Suprapubic skin (tissue), 4 donors: ENCODE results near the gene XYLT1.

Source experiments
- CTCF ChIP-seq, 2 donors: fragments of 200-600 bp in 1 of 2; fragments of 450-650 bp in 1 of 2; sonication (generic) in 1 of 2; IDR thresholded peaks; one replicate each; pipeline ENCODE4 v1.5.1; 2016 to 2019; ENCODE audit warnings: antibody characterized with exemption in 2 of 2, mild to moderate bottlenecking in 1 of 2, moderate library complexity in 1 of 2
- POLR2A ChIP-seq, 2 donors: fragments of 450-650 bp; IDR thresholded peaks; one replicate each; pipeline ENCODE4 v1.6.1; 2017; ENCODE audit warnings: antibody characterized with exemption in 2 of 2, mild to moderate bottlenecking in 2 of 2, moderate library complexity in 2 of 2
- POLR2AphosphoS5 ChIP-seq, 3 donors: sonication (generic); formaldehyde crosslinking; IDR thresholded peaks; one replicate each; pipeline ENCODE4 v1.6.1; 2017; ENCODE audit warnings: antibody characterized with exemption in 3 of 3

- TF ChIP-seq CTCF (IDR thresholded peaks at IDR 0.05) (no peak), POLR2AphosphoS5 (IDR thresholded peaks at IDR 0.05) (no peak), POLR2A (IDR thresholded peaks at IDR 0.05) (no peak)
These were observed 169.1 kb downstream of the XYLT1 start for GRCh38 chr16:17301593-17302135.
